Measurements from ENCODE around the gene MUSTN1.

Gene MUSTN1

DNA sequence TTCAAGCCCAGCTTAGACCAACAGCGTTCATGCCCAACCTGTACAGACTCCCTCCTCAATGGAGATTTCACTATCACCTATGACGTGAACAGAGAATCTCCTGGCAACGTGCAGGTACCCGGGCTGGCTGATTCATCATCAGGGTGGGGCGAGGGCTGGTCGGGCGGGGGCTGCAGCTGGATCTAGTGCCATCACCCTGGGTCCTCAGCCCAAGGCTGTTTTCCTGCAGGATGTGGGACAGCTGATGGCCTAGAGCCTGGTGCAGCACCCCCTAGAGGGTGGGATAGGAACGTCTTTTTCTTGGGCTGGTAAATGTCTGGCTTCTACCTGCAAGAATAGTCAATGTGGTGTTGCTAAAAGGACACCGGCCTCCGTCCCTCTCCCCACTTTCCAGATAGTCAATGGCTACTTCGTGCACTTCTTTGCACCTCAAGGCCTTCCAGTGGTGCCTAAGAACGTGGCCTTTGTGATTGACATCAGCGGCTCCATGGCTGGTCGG is 35.8 kb downstream of the MUSTN1 start:
- no peak for DNase-seq

DNA sequence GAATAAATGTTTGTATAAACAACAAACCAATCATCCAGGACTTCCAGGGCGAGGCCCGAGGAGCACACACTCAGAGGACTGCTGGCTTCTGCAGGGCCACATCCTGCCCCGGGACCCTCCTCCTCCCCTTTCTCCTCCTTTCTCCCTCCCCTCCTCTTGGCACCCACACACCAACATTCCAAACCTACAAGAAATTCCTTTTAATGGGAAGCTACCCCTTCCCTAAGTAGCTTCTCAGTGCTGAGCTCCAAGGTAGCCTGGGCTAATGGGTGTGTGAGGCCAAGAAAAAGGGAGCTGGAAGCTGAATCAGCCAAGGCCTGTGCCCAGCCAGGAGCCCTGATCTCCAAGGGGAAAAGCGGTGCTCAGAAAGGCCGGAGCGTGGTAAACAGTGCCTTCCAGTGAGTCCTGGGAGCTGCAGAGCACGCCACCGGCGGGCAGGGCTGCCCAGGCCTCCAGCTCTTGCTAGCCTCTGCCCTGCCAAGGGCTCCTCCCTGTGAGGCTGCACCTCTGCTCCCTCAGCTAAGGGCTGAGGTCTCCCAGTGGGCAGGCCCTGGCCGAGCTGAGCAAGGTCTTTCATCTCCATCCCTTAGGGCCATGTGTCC is 36.3 kb downstream of the MUSTN1 start:
- DNase-seq: no peak

DNA sequence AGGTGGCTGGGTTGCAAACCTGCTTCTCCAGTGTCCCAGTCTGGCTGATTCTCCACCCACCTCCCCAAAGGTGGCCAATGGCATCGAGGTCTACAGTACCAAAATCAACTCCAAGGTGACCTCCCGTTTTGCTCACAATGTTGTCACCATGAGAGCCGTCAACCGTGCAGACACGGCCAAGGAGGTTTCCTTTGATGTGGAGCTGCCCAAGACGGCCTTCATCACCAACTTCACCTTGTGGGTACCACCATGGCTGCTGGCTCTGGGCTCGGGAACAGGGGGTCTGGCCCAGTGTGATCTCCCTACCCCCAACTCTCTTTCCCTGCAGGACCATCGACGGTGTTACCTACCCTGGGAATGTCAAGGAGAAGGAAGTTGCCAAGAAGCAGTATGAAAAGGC is 38.4 kb downstream of the MUSTN1 start:
- DNase-seq: no peak

DNA sequence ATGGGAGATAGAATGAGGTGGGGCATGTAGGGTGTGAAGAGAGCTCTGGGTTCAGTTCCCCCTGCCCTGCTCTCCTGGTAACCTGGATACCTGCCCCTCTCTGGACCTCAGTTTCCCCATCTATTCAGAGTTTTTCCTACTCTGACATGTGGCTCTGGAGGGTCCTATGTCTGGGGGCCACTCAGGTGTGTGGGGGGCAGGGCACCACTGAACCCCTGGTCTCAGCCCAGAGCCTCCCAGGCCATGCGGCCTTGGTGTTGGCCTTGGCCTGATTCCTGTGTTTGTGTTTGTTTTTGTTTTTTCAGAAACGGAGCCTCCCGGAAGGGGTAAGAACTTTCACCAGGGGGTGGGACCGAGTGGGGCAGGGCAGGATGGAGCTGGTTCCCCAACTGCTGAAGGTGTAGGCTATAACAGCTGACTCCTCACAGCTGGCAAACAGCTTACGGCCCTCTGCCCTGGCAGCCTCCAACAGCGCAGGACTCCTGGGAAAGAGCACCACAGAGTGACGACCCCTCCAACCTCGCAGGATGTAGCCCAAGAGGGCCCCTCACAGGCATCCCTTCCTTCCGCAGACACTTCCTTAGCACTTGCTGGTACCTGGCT is 39.4 kb downstream of the MUSTN1 start:
- no peak for DNase-seq

DNA sequence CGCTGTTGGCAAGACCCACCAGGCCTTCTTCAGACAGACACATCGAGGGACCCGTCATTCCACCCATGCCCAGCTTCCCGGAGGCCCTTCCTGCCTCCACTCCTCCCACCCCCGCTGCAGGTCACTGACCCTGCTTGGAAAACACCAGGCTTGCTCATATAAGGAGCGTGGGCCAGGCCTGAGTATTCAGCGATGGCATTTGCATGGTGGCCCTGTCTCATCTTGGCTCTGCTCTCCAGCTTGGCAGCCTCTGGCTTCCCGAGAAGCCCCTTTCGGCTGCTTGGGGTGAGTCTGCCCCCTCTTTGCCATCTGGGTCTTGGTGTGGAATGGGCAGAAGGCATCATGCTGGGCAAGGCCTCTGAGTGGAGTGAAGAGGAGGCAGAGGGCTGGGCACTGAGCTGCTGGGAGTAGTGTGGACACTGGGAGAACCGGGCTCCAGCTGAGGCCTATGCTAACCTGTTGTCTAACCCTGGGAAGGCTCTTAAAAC is 40.2 kb downstream of the MUSTN1 start, which contains the start of gene ITIH3:
Gene ITIH3 (plus strand): TSS at position 185 of the 488 bp plus-strand sequence. CDS start 8 bp downstream, at position 193.
- DNase-seq: no peak

DNA sequence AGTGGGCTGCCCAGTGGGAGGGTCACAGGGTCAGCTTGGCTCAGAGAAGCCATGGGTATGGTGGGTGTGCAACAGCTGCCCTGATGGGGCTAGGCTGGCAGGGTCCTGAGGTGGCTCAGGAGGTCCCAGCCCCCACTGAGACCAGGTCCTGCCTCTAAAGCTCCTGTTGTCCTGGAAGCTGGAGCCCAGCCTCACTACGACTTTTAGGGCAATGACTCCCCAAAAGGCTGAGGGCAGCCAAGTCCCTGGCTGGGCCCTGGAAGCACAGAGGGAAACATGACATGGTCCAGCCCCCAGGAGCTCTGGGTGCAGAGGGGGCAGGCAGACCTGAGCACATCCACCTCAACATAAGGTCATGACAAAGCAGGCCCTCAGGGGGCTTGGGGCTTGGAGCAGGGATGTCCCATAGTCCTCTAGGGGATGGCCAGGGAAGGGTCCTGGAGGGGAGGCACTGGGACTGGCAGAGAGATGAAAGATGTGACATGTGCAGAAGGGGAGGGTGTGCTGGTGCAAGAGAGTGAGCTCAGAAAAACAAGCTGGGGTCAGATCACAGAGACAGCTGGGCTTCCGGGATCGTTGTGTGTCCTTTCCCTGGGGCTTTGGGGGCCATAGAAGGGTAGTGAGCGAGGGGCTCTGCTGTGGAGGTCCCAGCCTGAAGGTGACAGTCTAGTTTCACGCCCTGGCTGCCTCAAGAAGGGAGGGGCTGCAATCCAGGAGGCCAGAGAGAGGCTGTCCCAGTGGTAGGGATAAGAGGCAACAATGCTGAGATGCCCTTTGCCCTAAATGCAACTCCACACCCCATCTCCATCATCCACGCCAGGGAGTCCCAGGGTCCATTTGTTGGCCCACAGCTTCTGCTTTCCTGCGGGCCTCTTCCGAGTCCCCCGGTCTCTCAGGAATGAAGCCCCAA is 40.9 kb downstream of the MUSTN1 start:
- DNase-seq: no peak

DNA sequence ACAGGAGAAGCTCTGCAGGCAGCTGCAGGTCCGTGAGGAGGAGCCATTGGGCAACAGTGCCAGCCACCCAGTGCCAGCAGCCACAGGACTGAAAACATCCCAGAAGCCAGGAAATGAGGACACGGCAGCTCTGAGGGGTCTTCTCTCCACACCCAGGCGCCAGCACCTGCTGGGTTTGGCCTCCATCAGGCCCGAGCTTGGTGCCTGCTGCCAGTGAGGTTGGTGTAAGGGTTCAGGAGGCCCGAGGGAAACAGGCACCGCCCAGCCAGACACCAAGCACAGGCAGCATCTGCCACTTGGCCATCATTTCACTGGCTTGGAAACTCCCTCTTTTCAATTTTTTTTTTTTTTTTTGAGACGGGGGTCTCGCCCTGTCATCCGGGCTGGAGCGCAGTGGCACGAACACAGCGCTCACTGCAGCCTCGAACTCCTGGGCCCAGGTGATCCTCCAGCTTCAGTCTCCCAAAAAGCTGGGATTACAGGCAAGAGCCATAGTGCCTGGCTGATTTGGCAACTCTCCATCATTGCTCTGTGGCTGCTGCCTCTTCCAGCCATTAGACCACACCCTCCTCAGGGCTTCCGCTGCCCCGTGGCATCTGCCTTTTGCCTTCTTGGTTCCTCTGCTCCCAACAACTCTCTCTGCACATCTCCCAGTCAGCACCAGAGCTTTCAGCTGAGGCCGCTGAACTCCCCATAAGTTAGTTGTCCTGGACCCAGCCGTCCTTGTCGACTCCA is 41.7 kb downstream of the MUSTN1 start:
- no peak for DNase-seq

DNA sequence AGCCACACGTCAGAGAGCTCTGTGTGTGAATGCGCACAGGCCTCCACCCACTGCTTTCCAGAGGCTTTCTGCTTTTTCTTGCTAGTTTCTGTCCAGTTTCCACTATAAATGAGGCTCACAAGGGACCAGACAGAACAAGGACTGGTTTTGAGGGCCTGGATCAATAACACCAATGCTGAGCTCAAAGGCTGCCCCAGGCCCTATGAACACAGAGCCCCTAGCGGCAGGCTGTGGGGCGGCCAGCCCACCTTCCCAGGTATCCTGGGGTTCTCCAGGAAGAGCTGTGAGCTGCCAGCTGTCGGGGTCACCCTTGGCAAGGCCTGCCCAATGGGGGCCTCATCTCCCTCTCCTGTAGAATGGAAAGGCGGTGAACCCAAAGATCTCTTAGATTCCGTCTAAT is 42.4 kb downstream of the MUSTN1 start:
- no peak for DNase-seq

DNA sequence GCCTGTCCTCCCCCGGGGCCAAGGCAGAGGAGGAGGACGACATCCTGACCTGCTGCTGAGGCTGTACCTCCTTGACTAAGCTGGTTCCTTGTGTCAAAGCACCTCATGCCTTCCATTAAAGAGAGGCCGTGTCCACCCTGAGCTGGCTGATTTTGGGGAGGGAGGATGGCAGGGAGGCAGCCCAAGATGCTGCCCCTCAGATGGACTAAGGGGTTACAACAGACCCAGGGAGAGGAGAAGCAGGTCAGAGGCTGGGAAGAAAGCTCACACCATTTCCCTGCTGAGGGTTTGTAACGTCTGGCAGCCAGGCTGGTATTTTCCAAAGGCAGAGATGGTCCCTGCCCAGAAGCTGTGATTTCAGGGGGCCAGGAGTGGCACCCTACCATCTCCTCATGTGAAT is 42.9 kb downstream of the MUSTN1 start:
- no peak for DNase-seq

DNA sequence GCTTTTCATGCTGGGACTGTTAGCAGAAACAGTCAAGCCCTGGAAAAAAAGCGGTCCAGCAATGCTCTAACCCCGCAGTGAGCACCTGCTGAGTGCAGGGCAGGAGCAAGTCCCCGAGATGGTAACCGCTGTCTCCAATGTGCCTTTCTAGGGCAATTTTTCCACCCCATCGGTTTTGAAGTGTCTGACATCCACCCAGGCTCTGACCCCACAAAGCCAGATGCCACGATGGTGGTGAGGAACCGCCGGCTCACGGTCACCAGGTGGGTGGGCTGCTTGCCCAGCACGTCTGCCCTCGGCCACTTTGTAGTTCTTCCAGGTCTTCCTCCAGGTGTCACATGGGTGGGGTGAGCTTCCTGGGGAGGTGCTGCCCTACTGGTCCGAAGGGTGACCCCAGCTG is 43.5 kb downstream of the MUSTN1 start:
- no peak for DNase-seq

DNA sequence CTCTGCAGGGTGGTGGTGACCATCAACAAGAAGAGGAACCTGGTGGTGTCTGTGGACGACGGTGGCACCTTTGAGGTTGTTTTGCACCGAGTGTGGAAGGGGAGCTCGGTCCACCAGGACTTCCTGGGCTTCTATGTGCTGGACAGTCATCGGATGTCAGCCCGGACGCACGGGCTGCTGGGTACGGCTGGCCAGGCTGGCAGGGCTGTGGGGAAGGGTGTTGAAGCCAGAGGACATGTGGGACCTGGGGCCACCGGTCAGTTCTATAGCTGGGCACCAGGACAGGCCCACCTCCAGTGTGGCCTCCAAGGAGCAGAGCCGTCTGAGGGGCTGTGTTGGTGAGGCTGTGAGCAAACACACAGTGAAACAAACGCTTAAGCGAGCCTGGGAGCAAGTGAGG is 44.1 kb downstream of the MUSTN1 start:
- DNase-seq: no peak

DNA sequence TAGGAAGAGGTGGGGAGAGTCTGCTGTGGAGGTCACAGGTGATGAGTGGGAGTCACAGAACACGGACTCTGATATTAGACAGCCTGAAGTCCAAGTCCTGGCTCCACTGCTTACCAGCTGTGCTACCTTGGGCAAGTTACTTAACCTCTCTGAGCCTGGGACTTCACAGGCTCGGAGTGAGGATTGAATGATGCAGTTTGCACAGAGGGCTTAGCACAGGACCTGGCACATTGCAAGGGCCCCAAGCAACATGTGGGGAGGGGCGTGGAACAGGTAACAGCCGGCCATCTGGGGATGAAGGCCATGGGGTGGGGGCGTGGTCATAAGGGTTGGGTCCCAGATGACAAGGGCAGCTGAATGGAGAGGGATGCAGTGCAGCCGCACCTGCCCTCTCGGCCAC is 44.5 kb downstream of the MUSTN1 start:
- no peak for DNase-seq

DNA sequence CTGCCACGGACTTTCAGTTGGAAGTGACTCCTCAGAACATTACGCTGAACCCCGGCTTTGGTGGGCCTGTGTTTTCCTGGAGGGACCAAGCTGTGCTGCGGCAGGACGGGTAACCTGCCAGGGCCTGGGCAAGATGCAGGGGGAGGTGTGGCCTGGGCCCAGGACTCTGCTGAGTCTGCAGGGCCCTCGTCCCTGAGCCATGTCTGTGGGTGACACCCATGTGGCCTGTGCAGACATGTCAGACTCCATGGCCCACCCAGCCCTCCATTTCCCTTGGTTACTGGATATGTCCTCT is 45.1 kb downstream of the MUSTN1 start:
- no peak for DNase-seq

DNA sequence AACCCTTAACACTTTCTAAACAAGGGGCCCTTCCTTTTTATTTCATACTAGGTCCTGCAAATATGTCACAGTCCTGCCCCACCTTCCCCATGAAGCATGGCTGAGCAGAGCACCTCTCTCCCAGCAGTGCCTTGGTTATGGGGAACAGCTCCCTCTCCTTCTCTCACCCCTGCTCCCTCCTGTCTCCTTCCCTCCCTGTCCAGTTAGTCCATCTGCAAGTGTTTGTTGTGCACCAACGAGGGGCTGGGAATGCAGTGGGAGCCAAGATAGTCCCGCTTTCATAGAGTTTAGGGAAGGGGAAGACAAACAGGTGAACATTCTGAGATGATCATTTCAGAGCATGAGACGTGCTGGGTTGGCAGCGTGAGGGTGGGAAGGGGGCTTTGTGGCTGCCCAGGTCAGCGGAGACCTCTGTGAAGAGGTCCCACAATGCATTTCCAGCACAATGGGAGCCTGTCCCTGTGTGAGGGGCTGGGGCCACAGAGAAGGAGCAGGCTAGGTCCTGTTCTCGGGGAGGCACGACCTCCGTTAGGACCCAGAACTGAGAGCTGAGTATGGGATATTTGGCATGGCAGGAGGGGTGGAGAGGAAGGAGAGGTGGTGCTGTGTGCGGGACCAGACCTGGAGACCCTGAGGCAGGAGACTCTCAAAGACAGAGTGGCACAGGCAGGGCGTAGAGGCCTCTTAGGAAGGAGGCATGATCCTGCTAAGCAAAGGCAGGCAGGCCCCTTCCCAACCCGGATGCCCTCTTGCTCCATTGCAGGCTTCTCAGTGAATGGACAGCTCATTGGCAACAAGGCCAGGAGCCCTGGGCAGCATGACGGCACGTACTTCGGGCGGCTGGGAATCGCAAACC is 45.7 kb downstream of the MUSTN1 start:
- no peak for DNase-seq

DNA sequence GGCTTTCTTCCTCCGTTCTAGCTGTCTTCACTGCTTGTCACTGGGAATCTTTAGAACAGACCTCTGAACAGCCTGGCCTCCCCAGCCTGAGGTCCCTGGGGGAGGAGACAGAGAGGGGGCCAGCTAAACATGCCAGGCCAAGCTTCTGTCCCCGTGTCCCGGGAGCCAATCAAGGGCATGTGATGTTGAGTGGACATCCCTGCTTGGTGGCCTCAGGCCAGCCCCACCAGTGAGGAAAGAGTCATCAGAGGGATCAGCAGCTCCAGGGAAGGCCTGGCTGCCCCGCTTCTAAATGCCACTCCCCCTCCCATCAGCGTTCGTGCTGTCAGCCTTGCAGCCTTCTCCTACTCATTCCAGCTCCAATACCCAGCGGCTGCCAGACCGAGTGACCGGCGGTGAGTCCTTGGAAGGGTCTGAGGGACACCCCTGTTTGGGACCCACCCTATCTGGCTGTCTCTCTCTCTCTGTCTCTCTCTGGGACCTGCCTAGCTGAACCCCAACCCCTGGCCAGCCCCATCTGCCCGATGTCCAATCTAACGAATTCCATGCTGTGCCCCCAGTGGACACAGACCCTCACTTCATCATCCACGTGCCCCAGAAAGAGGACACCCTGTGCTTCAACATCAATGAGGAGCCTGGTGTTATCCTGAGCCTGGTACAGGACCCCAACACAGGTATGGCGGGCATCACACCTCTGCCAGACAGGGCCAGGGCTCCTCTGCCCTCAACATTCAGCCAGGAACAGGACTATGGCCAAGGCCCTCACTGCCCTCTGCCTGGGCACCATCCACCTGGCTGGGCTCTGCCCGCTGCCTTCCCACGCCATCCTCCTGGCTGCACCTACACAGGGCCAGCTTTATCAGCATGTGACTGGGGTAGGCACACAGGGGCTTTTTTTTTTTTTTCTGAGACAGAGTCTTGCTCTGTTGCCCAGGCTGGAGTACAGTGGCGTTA is 46.9 kb downstream of the MUSTN1 start:
- no peak for DNase-seq

DNA sequence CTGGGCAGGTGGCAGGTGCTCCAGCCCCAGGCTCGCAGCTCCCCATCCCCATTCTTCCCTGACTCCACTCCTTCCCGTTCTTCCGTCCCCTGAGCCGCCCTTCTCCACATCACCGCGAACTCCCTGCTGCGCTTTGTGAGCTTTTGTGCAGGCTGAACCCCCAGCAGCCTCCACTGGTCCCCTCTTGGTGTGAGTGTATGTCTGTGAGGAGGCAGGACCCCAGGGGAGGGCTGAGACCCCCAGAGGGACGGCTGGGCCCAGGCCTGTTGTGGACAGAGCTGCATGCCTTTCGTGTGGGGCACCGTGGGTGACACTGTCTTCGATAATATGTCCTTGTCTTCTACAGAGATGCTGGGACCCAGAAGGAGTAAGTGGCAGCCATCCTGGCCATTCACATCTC is 47.6 kb downstream of the MUSTN1 start:
- no peak for DNase-seq

DNA sequence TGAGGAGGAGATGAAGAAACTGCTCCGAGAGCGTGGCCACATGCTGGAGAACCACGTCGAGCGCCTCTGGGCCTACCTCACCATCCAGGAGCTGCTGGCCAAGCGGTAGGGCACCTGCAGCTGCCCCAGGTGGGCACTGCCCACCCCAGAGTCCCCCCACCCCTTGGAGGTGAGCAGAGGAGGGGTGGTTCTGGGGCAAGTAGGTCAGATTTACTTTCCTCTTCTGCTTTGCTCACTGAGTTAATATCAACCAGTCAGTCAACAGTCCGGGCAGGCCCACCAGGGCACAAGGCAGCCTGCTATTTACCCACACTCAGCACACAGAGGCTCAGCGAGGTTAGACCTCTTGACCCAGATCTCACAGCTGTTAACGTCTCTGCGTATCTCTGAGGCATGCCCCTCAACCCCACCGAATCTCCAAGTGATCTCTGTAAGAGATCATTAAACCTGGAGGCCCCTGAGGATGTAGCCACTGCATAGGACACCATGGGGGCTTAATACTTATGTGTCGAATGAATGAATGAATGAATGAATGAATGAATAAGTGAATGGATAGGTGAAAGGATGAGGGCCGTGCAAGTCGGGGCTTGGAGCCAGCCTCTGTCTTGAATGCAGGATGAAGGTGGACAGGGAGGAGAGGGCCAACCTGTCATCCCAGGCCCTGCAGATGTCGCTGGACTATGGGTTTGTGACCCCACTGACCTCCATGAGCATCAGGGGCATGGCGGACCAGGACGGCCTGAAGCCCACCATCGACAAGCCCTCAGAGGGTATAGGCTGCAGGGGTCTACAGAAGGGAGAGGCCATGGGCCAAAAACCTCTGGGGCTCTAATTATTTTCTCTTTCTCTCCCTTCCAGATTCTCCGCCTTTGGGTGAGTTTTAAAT is 48.2 kb downstream of the MUSTN1 start:
- no peak for DNase-seq

DNA sequence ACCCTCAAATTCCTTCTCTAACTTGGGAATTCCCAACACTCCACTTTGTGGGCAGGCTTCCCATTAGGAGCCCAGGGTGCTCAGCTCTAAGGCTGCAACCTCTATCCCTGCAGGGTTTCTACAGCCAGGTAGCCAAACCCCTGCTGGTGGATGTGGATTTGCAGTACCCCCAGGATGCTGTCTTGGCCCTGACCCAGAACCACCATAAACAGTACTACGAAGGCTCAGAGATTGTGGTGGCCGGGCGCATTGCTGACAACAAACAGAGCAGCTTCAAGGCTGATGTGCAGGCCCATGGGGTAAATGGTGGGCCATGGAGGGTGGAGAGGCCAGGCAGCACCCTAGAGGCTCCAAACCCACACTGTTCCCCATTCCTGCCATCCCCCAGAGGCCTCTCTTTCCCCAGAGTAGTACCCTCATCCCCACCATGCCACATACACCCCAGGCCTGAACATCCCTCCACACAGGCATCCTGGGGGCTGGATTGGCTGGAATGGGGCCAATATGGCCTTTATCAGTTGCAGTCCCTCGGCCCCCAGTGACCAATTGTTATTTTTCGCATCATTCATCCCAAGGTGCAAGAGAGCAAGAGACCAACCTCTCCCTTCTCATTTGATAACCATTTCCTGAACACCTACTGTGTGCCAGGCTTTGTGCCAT is 49.8 kb downstream of the MUSTN1 start:
- no peak for DNase-seq

DNA sequence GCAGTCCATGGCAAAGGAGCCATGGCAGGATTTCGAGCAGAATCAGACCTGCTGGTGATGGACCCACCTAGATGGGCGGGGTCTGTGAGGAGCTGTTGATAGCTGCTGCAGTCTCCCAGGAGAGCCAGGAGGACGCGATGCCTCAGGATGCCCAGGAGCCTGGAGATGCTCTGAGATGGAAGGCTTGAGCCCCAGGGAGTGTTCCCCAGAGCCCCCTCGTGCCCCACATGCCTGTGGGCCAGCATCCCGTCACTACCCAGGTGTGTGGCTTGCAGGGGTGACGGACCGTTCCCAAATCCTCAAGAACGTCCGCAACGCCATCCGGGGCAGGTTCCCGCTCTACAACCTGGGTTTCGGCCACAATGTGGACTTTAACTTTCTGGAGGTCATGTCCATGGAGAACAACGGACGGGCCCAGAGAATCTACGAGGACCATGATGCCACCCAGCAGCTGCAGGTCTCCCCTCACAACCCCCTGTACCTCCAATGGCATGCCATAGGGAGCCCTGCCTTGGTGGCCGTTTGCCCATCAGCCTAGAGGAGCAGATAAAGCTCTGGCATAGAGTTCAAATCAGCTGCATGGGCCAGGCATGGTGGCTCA is 50.7 kb downstream of the MUSTN1 start:
- DNase-seq: no peak

Data from activated naive CD4-positive, alpha-beta T cell treated with Interleukin-2 at 50 U/mL for 16 hours (primary cell).